ENCODE results near the gene PLK1.

- TF ChIP-seq POLR2AphosphoS5 (IDR thresholded peaks at IDR 0.05; ENCODE audit: low read depth, low read length): no peak
- no peak for TF ChIP-seq TAF1 (IDR thresholded peaks at IDR 0.05; ENCODE audit: low read depth, low read length)
- no peak for TF ChIP-seq POLR2A (IDR thresholded peaks at IDR 0.05; ENCODE audit: low read depth, low read length)
- TF ChIP-seq SPI1 (IDR thresholded peaks at IDR 0.05; ENCODE audit: low read depth, low read length): no peak
- no peak for TF ChIP-seq PAX5 (IDR thresholded peaks at IDR 0.05; ENCODE audit: insufficient read depth, low read length, severe bottlenecking)
- TF ChIP-seq POU2F2 (IDR thresholded peaks at IDR 0.05; ENCODE audit: low read depth, low read length): no peak
Measured at GRCh38 chr16:23729503-23730424, 51.1 kb downstream of the PLK1 start.
